DOHH2 (cell line): ENCODE results near the gene ACTN1.

ENCODE experiments used
- H3F3A ChIP-seq: fragments of 200-600 bp; sonication (generic), shearing (Covaris generic); 2 replicates; pipeline ENCODE4 v1.6.0; 2016; ENCODE audit warnings: antibody characterized with exemption, mild to moderate bottlenecking; ENCODE audit not compliant: control insufficient read depth, insufficient read depth
- H3K27ac ChIP-seq: fragments of 200-600 bp; sonication (generic); 2 replicates; pipeline ENCODE4 v1.5.1; 2014; ENCODE audit warnings: low read depth, mild to moderate bottlenecking, low read length, moderate library complexity
- H3K27me3 ChIP-seq: fragments of 200-600 bp; sonication (generic); 2 replicates; pipeline ENCODE4 v1.6.1; 2014; ENCODE audit warnings: mild to moderate bottlenecking, low read length, mixed read lengths; ENCODE audit not compliant: control insufficient read depth
- H3K36me3 ChIP-seq: fragments of 200-600 bp; sonication (generic); 2 replicates; pipeline ENCODE4 v1.6.1; 2014; ENCODE audit warnings: mild to moderate bottlenecking, low read length, moderate library complexity, mixed read lengths; ENCODE audit not compliant: control insufficient read depth
- H3K4me1 ChIP-seq: fragments of 200-600 bp; sonication (generic); 2 replicates; pipeline ENCODE4 v1.6.1; 2014; ENCODE audit warnings: mild to moderate bottlenecking, low read length, mixed read lengths; ENCODE audit not compliant: control insufficient read depth
- H3K4me2 ChIP-seq: fragments of 200-600 bp; sonication (generic); 2 replicates; pipeline ENCODE4 v1.6.0; 2014; ENCODE audit warnings: mild to moderate bottlenecking, low read length, moderate library complexity
- H3K4me3 ChIP-seq: fragments of 200-600 bp; sonication (generic); 2 replicates; pipeline ENCODE4 v1.5.1; 2014; ENCODE audit warnings: mild to moderate bottlenecking, low read length, mixed read lengths
- H3K79me2 ChIP-seq: fragments of 200-600 bp; sonication (generic); 2 replicates; pipeline ENCODE4 v1.6.1; 2014; ENCODE audit warnings: mild to moderate bottlenecking, low read length, mixed read lengths; ENCODE audit not compliant: control insufficient read depth
- H3K9me2 ChIP-seq: fragments of 200-600 bp; sonication (generic); replicated peaks from 2 replicates; pipeline ENCODE4 v1.6.1; 2014; ENCODE audit warnings: mild to moderate bottlenecking, low read length, mixed read lengths; ENCODE audit not compliant: control insufficient read depth
- H3K9me3 ChIP-seq: fragments of 200-600 bp; sonication (generic); 2 replicates; pipeline ENCODE4 v1.6.1; 2014; ENCODE audit warnings: antibody characterized with exemption, low read length, mixed read lengths; ENCODE audit not compliant: control insufficient read depth, insufficient read depth
- H4K20me1 ChIP-seq: fragments of 200-600 bp; sonication (generic); 2 replicates; pipeline ENCODE4 v1.6.0; 2014; ENCODE audit warnings: low read depth, mild to moderate bottlenecking, antibody characterized with exemption, low read length, moderate library complexity; ENCODE audit not compliant: control insufficient read depth, insufficient read depth
- EZH2phosphoT487 ChIP-seq: fragments of 200-600 bp; sonication (generic); IDR thresholded peaks from 2 replicates; pipeline ENCODE4 v1.6.1; 2017; ENCODE audit warnings: borderline replicate concordance, mild to moderate bottlenecking, antibody characterized with exemption, low read length, moderate library complexity, mixed read lengths
- TF ChIP-seq, protein P1 (sequence below): fragments of 200-600 bp; sonication (generic); IDR thresholded peaks from one replicate; pipeline ENCODE4 v1.5.1; 2014; ENCODE audit warnings: antibody characterized with exemption, mild to moderate bottlenecking, low read depth, low read length; ENCODE audit not compliant: poor library complexity, severe bottlenecking

The ACTN1 gene

GRCh38 chr14:68893566-68893965 is 85.5 kb downstream of the ACTN1 start:
- Histone ChIP-seq H3F3A (no peaks in the 10 kb centered on the region), H3K27me3 (peaks cover 20% of the 10 kb centered on the region), H3K4me1 (no peaks in the 10 kb centered on the region), H3K27ac (no peak overlapping the region), H3K9me3 (no peaks in the 10 kb centered on the region), H4K20me1 (no peaks in the 10 kb centered on the region), H3K9me2 (no peaks in the 10 kb centered on the region), H3K4me2 (no peak overlapping the region), H3K4me3 (no peak overlapping the region), H3K36me3 (no peaks in the 10 kb centered on the region), H3K79me2 (no peaks in the 10 kb centered on the region)
- TF ChIP-seq, protein P1, sequence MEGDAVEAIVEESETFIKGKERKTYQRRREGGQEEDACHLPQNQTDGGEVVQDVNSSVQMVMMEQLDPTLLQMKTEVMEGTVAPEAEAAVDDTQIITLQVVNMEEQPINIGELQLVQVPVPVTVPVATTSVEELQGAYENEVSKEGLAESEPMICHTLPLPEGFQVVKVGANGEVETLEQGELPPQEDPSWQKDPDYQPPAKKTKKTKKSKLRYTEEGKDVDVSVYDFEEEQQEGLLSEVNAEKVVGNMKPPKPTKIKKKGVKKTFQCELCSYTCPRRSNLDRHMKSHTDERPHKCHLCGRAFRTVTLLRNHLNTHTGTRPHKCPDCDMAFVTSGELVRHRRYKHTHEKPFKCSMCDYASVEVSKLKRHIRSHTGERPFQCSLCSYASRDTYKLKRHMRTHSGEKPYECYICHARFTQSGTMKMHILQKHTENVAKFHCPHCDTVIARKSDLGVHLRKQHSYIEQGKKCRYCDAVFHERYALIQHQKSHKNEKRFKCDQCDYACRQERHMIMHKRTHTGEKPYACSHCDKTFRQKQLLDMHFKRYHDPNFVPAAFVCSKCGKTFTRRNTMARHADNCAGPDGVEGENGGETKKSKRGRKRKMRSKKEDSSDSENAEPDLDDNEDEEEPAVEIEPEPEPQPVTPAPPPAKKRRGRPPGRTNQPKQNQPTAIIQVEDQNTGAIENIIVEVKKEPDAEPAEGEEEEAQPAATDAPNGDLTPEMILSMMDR: no peak
- no peak for TF ChIP-seq EZH2phosphoT487

GRCh38 chr14:68892961-68893360 is 86.1 kb downstream of the ACTN1 start:
- Histone ChIP-seq H3K36me3 (no peaks in the 10 kb centered on the region), H3K27ac (no peak overlapping the region), H3K4me2 (no peak overlapping the region), H3K9me2 (no peaks in the 10 kb centered on the region), H3F3A (no peaks in the 10 kb centered on the region), H3K4me3 (no peak overlapping the region), H3K79me2 (no peaks in the 10 kb centered on the region), H4K20me1 (no peaks in the 10 kb centered on the region), H3K27me3 (peaks cover 14% of the 10 kb centered on the region), H3K4me1 (no peaks in the 10 kb centered on the region), H3K9me3 (no peaks in the 10 kb centered on the region)
- TF ChIP-seq EZH2phosphoT487: no peak
- TF ChIP-seq, protein P1: no peak

- H3K79me2 ChIP-seq: no peaks in the 10 kb centered on the region
- H4K20me1 ChIP-seq: no peaks in the 10 kb centered on the region
- no peak overlapping the region for H3K27ac ChIP-seq
- H3F3A ChIP-seq: no peaks in the 10 kb centered on the region
- TF ChIP-seq, protein P1: no peak
- no peak for TF ChIP-seq EZH2phosphoT487
- H3K36me3 ChIP-seq: no peaks in the 10 kb centered on the region
- H3K9me2 ChIP-seq: no peaks in the 10 kb centered on the region
- H3K4me1 ChIP-seq: no peaks in the 10 kb centered on the region
- H3K4me2 ChIP-seq: no peak overlapping the region
- no peaks in the 10 kb centered on the region for H3K9me3 ChIP-seq
- H3K4me3 ChIP-seq: no peak overlapping the region
- H3K27me3 ChIP-seq: peaks cover 8% of the 10 kb centered on the region; the same call in 1 of the 2 replicates
Observed at GRCh38 chr14:68891851-68892660, 87.0 kb downstream of the ACTN1 start.
